Spleen (tissue), 11 donors: Measurements from ENCODE around the gene SNCA. TPM values are rescaled to one million over a fixed set of nuclear protein-coding genes. Genes with fewer than 3 reads are reported as not detected.
A peak's percentile ranks its signal among the peaks of the same experiment; 100 is the strongest.

ENCODE experiments used
- DNase-seq: peaks from one replicate; pipeline ENCODE4 v3.0.0-alpha.2; 2020
- H3K27ac ChIP-seq, 8 donors: fragments of 200-600 bp; sonication (generic) in 7 of 8; 1 replicate in 4 of 8; 2 replicates in 4 of 8; pipeline versions ENCODE4 v1.5.0 to v1.8.0; 2016 to 2021; ENCODE audit warnings: inconsistent platforms in 4 of 8, mild to moderate bottlenecking in 4 of 8, moderate library complexity in 1 of 8
- H3K27me3 ChIP-seq, 7 donors: fragments of 200-600 bp; sonication (generic) in 6 of 7; replicated peaks in 1 of 7; 1 replicate in 4 of 7; 2 replicates in 3 of 7; pipeline versions ENCODE4 v1.5.0 to v1.8.0; 2016 to 2021; ENCODE audit warnings: inconsistent platforms in 3 of 7, mild to moderate bottlenecking in 1 of 7
- H3K36me3 ChIP-seq, 6 donors: fragments of 200-600 bp; sonication (generic) in 5 of 6; 1 replicate in 4 of 6; 2 replicates in 2 of 6; pipeline versions ENCODE4 v1.5.0 to v1.8.0; 2016 to 2021; ENCODE audit warnings: inconsistent platforms in 2 of 6
- H3K4me1 ChIP-seq, 6 donors: fragments of 200-600 bp; sonication (generic) in 5 of 6; 1 replicate in 3 of 6; 2 replicates in 3 of 6; pipeline versions ENCODE4 v1.5.0 to v1.8.0; 2016 to 2021; ENCODE audit warnings: inconsistent platforms in 3 of 6
- H3K4me3 ChIP-seq, 8 donors: fragments of 200-600 bp; sonication (generic) in 7 of 8; 1 replicate in 4 of 8; 2 replicates in 4 of 8; pipeline versions ENCODE4 v1.5.0 to v1.8.0; 2016 to 2021; ENCODE audit warnings: inconsistent platforms in 4 of 8, mild to moderate bottlenecking in 4 of 8, moderate library complexity in 2 of 8
- H3K9me3 ChIP-seq, 8 donors: fragments of 200-600 bp; sonication (generic) in 7 of 8; 1 replicate in 4 of 8; 2 replicates in 4 of 8; pipeline versions ENCODE4 v1.5.0 to v1.8.0; 2016 to 2021; ENCODE audit warnings: inconsistent platforms in 4 of 8
- POLR2A ChIP-seq, 3 donors: fragments of 450-650 bp; IDR thresholded peaks; one replicate each; pipeline ENCODE4 v1.5.1; 2017; ENCODE audit warnings: antibody characterized with exemption in 3 of 3, mild to moderate bottlenecking in 1 of 3
- POLR2AphosphoS5 ChIP-seq, 3 donors: sonication (generic); formaldehyde crosslinking; IDR thresholded peaks; one replicate each; pipeline ENCODE4 v1.5.1; 2017; ENCODE audit warnings: antibody characterized with exemption in 3 of 3
- WGBS, 5 donors: extraction: QIAGEN DNeasy Blood & Tissue Kit in 3 of 5; methylation state at CpG; one replicate each; pipeline versions ENCODE4 v1.1.5 to v1.1.7; 2013 to 2018; 5-methylcytosine and 5-hydroxymethylcytosine counted together
- intact Hi-C: fragments of 100-400 bp; cut with DNase I; formaldehyde crosslinking; loops from one replicate; pipeline ENCODE4 v1.15.0; 2023; ENCODE audit warnings: low total_unique reads
- polyA plus RNA-seq, 3 donors: library from polyadenylated mRNA; stranded (reverse); fragments of 200-250 nt; gene quantifications; one replicate each; pipeline ENCODE4 v1.2.1, GENCODE V29; 2013
- total RNA-seq, 7 donors: library from RNA; depleted of rRNA in 3 of 7; stranded (reverse); fragments of >200 nt in 3 of 7; fragmentation: NEBNext Ultra II Directional in 4 of 7; extraction: Animal tissue kit (Norgen Biotek cat#: 25700) in 4 of 7; gene quantifications; one replicate each; pipeline versions ENCODE4 v1.1.0 to v1.2.1, GENCODE V29; 2016 to 2021
- TF ChIP-seq, protein P1 (sequence below), 11 experiments: fragments of 200-600 bp in 7 of 11; fragments of 450-650 bp in 4 of 11; sonication (generic) in 4 of 11; IDR thresholded peaks in 8 of 11; conservative IDR thresholded peaks in 3 of 11; 1 replicate in 7 of 11; 2 replicates in 4 of 11; pipeline versions ENCODE4 v1.4.0 to v1.8.0; 2016 to 2021; ENCODE audit warnings: antibody characterized with exemption in 11 of 11, inconsistent platforms in 4 of 11, mild to moderate bottlenecking in 1 of 11
- donor health status: healthy with polysubstance abuse.
- donor health status: DM: no; HTN: no; CAD: no; lungs with moderate emphysema.
- donor health status: DM: no; HTN: no; CAD: no.
- donor health status: Bipolar disorder and iron deficiency.
- donor health status: healthy.
- donor health status: DM: no; HTN: no; CAD: no.
- donor health status: DM: yes; HTN: yes; CAD: no.

Gene SNCA
- total and polyA plus RNA-seq, 10 donors, result 1.7 to 86.5 (median 10.4) TPM

GRCh38 chr4:89871211-89871610, 34.2 kb upstream of the SNCA start:
- DNase-seq, result no peak
- WGBS, 5 donors, result 90 to 97% (median 95%) methylated on average over 1 of the region's 1 CpG
- Histone ChIP-seq H3K4me1 (no peaks in the 10 kb centered on the region), H3K9me3 (no peaks in the 10 kb centered on the region), H3K36me3 (no peaks in the 10 kb centered on the region), H3K4me3 (no peak overlapping the region), H3K27me3 (no peaks in the 10 kb centered on the region), H3K27ac (no peak overlapping the region)
- no peak for TF ChIP-seq POLR2AphosphoS5 (IDR thresholded peaks at IDR 0.05)
- TF ChIP-seq, protein P1, sequence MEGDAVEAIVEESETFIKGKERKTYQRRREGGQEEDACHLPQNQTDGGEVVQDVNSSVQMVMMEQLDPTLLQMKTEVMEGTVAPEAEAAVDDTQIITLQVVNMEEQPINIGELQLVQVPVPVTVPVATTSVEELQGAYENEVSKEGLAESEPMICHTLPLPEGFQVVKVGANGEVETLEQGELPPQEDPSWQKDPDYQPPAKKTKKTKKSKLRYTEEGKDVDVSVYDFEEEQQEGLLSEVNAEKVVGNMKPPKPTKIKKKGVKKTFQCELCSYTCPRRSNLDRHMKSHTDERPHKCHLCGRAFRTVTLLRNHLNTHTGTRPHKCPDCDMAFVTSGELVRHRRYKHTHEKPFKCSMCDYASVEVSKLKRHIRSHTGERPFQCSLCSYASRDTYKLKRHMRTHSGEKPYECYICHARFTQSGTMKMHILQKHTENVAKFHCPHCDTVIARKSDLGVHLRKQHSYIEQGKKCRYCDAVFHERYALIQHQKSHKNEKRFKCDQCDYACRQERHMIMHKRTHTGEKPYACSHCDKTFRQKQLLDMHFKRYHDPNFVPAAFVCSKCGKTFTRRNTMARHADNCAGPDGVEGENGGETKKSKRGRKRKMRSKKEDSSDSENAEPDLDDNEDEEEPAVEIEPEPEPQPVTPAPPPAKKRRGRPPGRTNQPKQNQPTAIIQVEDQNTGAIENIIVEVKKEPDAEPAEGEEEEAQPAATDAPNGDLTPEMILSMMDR (IDR thresholded peaks at IDR 0.05 in 8 of 11, conservative IDR thresholded peaks at IDR 0.05 in 3 of 11), result no peak
- intact Hi-C loops, result no loop called here

DNA sequence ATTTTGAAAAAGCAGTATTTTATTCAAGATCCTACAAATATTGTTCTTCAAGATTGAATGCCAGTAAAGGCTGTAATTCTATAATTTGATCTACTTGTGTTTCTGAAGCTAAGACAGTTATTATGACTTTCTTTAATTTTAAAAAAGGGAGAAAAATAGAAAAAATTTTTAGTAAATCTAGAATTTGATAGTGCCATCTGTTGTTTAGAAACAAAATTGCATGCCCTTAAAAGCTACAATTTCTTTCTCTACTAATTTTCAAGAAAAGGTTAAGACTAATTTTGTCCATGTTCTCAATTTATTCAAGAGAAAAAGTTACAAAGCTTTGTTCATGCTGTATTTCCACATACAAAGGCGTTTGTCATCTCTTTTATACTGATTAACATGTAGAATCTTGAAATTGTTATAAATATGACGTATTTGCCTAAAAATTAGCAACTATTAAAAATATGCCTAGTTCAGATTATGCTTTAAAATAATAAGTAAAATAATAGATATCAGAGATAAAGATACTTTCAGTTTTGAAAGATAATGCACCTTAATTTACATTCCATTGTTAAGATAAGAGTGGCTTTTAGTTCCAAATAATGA, 32.1 kb upstream of the SNCA start:
- Histone ChIP-seq H3K4me3 (no peak overlapping the region), H3K27ac (no peak overlapping the region), H3K9me3 (no peaks in the 10 kb centered on the region), H3K27me3 (no peaks in the 10 kb centered on the region), H3K36me3 (no peaks in the 10 kb centered on the region), H3K4me1 (no peaks in the 10 kb centered on the region)
- TF ChIP-seq, protein P1 (IDR thresholded peaks at IDR 0.05 in 8 of 11, conservative IDR thresholded peaks at IDR 0.05 in 3 of 11), result peak in 6 of 11 experiments; percentile 24 to 37 (median 34)
- no peak for TF ChIP-seq POLR2A (IDR thresholded peaks at IDR 0.05)
- no peak for DNase-seq
- intact Hi-C loops, result no loop called here
- WGBS, 5 donors, result 59 to 76% (median 64%) methylated on average over 2 of the region's 2 CpGs

DNA sequence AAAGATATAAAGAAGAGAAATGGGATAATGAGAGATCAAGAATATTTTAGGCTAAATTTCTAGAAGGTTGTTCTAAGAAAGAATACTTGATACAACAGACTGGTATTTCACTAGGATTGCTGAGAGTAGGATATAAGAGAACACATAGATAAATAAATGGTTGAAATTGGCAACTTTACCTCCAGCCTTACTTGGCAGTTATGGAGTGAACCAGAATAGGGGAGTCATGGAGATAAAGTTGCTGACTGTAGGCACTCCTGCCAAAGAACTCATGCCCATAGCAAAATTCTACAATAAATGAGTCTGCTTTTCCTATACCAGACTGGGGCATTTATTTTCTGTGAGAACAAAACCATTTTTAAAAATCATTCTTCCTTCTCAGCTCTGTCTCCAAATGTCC, 31.3 kb upstream of the SNCA start:
- TF ChIP-seq, protein P1 (IDR thresholded peaks at IDR 0.05 in 8 of 11, conservative IDR thresholded peaks at IDR 0.05 in 3 of 11), result no peak
- TF ChIP-seq POLR2AphosphoS5 (IDR thresholded peaks at IDR 0.05) (no peak), POLR2A (IDR thresholded peaks at IDR 0.05) (no peak)
- no peak for DNase-seq
- Histone ChIP-seq H3K27me3 (no peaks in the 10 kb centered on the region), H3K9me3 (no peaks in the 10 kb centered on the region), H3K36me3 (no peaks in the 10 kb centered on the region), H3K4me3 (no peak overlapping the region), H3K27ac (no peak overlapping the region), H3K4me1 (no peaks in the 10 kb centered on the region)
- intact Hi-C loops, result no loop called here

DNA sequence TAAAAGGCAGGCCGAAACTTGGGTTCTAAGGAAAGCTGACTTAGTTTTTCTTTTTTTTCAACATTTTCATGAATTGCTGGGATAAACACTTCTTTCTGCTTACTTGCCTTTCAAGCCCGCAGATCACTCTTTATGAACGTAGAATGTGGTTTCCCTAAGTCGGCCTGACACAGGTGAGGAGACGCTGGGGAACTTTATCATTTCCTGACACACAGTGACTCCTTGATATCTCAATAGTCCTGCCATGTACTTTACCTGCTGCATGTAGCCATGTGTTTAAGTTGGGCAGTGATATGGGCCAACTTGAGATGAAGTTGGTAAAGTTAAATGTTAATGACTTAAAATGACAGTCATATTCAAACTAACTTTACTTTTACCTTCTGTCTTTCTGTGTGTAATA, 26.6 kb upstream of the SNCA start:
- TF ChIP-seq, protein P1 (IDR thresholded peaks at IDR 0.05 in 8 of 11, conservative IDR thresholded peaks at IDR 0.05 in 3 of 11), result no peak
- TF ChIP-seq POLR2AphosphoS5 (IDR thresholded peaks at IDR 0.05) (no peak), POLR2A (IDR thresholded peaks at IDR 0.05) (no peak)
- Histone ChIP-seq H3K9me3 (no peaks in the 10 kb centered on the region), H3K4me3 (no peak overlapping the region), H3K27ac (no peak overlapping the region), H3K27me3 (no peaks in the 10 kb centered on the region), H3K4me1 (no peaks in the 10 kb centered on the region), H3K36me3 (no peaks in the 10 kb centered on the region)
- no peak for DNase-seq
- WGBS, 5 donors, result 38 to 60% (median 52%) methylated on average over 5 of the region's 5 CpGs
- intact Hi-C loops, result no loop called here
